Astrocyte (in vitro differentiated cells and primary cell): ENCODE data around the gene RNF43.

ENCODE experiments used
- EZH2 ChIP-seq: IDR thresholded peaks from 2 replicates; pipeline ENCODE4 v1.6.1; 2012; ENCODE audit warnings: mild to moderate bottlenecking, low read length, inconsistent platforms; ENCODE audit not compliant: insufficient read depth
- TF ChIP-seq, protein P1 (sequence below): IDR thresholded peaks from 2 replicates; pipeline ENCODE4 v1.5.1; 2011; ENCODE audit warnings: low read depth, mild to moderate bottlenecking, inconsistent platforms, low read length, moderate library complexity; ENCODE audit not compliant: insufficient read depth

DNA sequence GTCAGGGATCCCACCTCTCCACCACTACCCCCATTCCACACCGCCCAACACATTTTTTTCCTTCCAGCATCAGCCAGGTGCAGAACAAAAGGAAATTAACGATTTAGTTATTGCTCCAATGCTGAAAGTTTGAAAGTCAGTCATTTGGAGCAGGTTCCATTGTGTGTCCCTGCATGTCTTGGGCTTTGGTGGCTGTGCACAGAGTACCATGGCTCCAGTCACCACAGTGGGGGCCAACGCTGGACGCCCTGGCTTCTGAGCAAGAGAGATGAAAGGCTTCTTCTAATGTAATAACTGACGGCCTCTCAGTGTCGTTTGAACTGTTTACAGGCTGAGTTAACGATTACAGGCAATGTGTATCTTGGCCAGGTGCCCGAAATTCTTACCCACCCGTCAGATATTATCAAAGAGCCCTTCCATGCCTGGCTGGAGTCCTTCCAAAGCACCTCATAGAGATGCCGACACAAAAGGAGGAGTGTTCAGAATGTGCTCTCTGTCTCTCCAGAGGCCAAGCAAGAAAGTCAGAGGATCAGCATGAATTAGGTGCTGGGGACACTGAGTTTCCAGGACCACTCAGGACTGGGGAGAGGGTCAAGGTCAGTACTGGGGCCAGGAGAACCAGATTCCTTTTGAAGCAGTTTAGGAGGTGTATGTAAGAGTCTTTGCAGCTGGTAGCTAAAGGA lies 25.9 kb downstream of the RNF43 start:
- TF ChIP-seq, protein P1, sequence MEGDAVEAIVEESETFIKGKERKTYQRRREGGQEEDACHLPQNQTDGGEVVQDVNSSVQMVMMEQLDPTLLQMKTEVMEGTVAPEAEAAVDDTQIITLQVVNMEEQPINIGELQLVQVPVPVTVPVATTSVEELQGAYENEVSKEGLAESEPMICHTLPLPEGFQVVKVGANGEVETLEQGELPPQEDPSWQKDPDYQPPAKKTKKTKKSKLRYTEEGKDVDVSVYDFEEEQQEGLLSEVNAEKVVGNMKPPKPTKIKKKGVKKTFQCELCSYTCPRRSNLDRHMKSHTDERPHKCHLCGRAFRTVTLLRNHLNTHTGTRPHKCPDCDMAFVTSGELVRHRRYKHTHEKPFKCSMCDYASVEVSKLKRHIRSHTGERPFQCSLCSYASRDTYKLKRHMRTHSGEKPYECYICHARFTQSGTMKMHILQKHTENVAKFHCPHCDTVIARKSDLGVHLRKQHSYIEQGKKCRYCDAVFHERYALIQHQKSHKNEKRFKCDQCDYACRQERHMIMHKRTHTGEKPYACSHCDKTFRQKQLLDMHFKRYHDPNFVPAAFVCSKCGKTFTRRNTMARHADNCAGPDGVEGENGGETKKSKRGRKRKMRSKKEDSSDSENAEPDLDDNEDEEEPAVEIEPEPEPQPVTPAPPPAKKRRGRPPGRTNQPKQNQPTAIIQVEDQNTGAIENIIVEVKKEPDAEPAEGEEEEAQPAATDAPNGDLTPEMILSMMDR, result no peak
- no peak for TF ChIP-seq EZH2
